EH (cell line): ENCODE results near the gene KCNJ6.
"Not testable (repeated sequence)": the region's sequence is repeated elsewhere in the genome, so short reads cannot be mapped to it uniquely, and the experiment has no call there.

Experiments
- DNase-seq: peaks from one replicate; pipeline ENCODE4 v3.0.0-alpha.2; 2015; ENCODE audit warnings: low read depth

The KCNJ6 gene

GRCh38 chr21:37767984-37768383, 148.3 kb downstream of the KCNJ6 start:
- peak; percentile 57 for DNase-seq

GRCh38 chr21:37766129-37766528, 150.1 kb downstream of the KCNJ6 start:
- DNase-seq = no peak

- no peak for DNase-seq
These were observed 150.9 kb downstream of the KCNJ6 start for GRCh38 chr21:37765221-37765900.

- DNase-seq = no peak
These were observed 151.6 kb downstream of the KCNJ6 start for GRCh38 chr21:37764691-37765090.

- no peak for DNase-seq
These were observed 153.0 kb downstream of the KCNJ6 start for GRCh38 chr21:37763298-37763697.

- no peak for DNase-seq
These were observed 153.7 kb downstream of the KCNJ6 start for GRCh38 chr21:37762606-37763005.

- DNase-seq = not testable (repeated sequence)
These were observed 154.9 kb downstream of the KCNJ6 start for GRCh38 chr21:37761406-37761805.

GRCh38 chr21:37759777-37760176, 156.5 kb downstream of the KCNJ6 start:
- DNase-seq = no peak

GRCh38 chr21:37758982-37759381, 157.3 kb downstream of the KCNJ6 start:
- peak; percentile 66 for DNase-seq

GRCh38 chr21:37757606-37758376, 158.5 kb downstream of the KCNJ6 start:
- no peak for DNase-seq

GRCh38 chr21:37753122-37753599, 163.1 kb downstream of the KCNJ6 start:
- no peak for DNase-seq

GRCh38 chr21:37751268-37751975, 164.8 kb downstream of the KCNJ6 start:
- peak; percentile 60 for DNase-seq

- no peak for DNase-seq
These were observed 167.1 kb downstream of the KCNJ6 start for GRCh38 chr21:37749132-37749531.

- peak; percentile 24 for DNase-seq
These were observed 167.9 kb downstream of the KCNJ6 start for GRCh38 chr21:37748351-37748750.

GRCh38 chr21:37746849-37747248, 169.4 kb downstream of the KCNJ6 start:
- DNase-seq = no peak

GRCh38 chr21:37744551-37744950, 171.7 kb downstream of the KCNJ6 start:
- peak; percentile 9 for DNase-seq

- DNase-seq = peak; percentile 85
These were observed 173.7 kb downstream of the KCNJ6 start for GRCh38 chr21:37742532-37742931.

GRCh38 chr21:37742115-37742514, 174.1 kb downstream of the KCNJ6 start:
- DNase-seq = no peak

GRCh38 chr21:37737996-37738395, 178.3 kb downstream of the KCNJ6 start:
- no peak for DNase-seq

GRCh38 chr21:37737507-37737906, 178.8 kb downstream of the KCNJ6 start:
- DNase-seq = no peak

- DNase-seq = no peak
These were observed 181.4 kb downstream of the KCNJ6 start for GRCh38 chr21:37734846-37735245.

- DNase-seq = no peak
These were observed 183.3 kb downstream of the KCNJ6 start for GRCh38 chr21:37732927-37733326.

- no peak for DNase-seq
These were observed 192.1 kb downstream of the KCNJ6 start for GRCh38 chr21:37724201-37724600.
